ENCODE measurements around the gene RALY.

Gene RALY

GRCh38 chr20:34084227-34084923 is 90.7 kb downstream of the RALY start:
- DNase-seq, result no peak

- DNase-seq, result no peak
These were observed 91.9 kb downstream of the RALY start for GRCh38 chr20:34085544-34086040.

- no peak for DNase-seq
These were observed 94.8 kb downstream of the RALY start for GRCh38 chr20:34088305-34089174.

- DNase-seq, result no peak
These were observed 95.4 kb downstream of the RALY start for GRCh38 chr20:34089175-34089479.

GRCh38 chr20:34089655-34090345 is 96.1 kb downstream of the RALY start:
- no peak for DNase-seq

- no peak for DNase-seq
These were observed 96.9 kb downstream of the RALY start for GRCh38 chr20:34090645-34091044.

- DNase-seq, result peak; percentile 30
These were observed 98.0 kb downstream of the RALY start for GRCh38 chr20:34091637-34092200.

- DNase-seq, result no peak
These were observed 100.2 kb downstream of the RALY start for GRCh38 chr20:34093895-34094294.

GRCh38 chr20:34095825-34096224 is 102.1 kb downstream of the RALY start:
- no peak for DNase-seq

- no peak for DNase-seq
These were observed 103.2 kb downstream of the RALY start for GRCh38 chr20:34096699-34097444.

GRCh38 chr20:34098570-34098969 is 104.9 kb downstream of the RALY start:
- DNase-seq, result no peak

GRCh38 chr20:34099675-34100074 is 106.0 kb downstream of the RALY start:
- DNase-seq, result no peak

GRCh38 chr20:34100576-34100975 is 106.9 kb downstream of the RALY start:
- DNase-seq, result no peak

- no peak for DNase-seq
These were observed 108.6 kb downstream of the RALY start for GRCh38 chr20:34102342-34102741.

GRCh38 chr20:34104059-34104458 is 110.3 kb downstream of the RALY start:
- DNase-seq, result no peak

- no peak for DNase-seq
These were observed 112.4 kb downstream of the RALY start for GRCh38 chr20:34105978-34106675.

- DNase-seq, result no peak
These were observed 115.0 kb downstream of the RALY start for GRCh38 chr20:34108616-34109174.

- no peak for DNase-seq
These were observed 115.7 kb downstream of the RALY start for GRCh38 chr20:34109442-34109841.

GRCh38 chr20:34110025-34110744 is 116.5 kb downstream of the RALY start:
- DNase-seq, result no peak

- DNase-seq, result no peak
These were observed 117.3 kb downstream of the RALY start for GRCh38 chr20:34110745-34111641.
